ENCODE results near the gene ZBTB5.

DNA sequence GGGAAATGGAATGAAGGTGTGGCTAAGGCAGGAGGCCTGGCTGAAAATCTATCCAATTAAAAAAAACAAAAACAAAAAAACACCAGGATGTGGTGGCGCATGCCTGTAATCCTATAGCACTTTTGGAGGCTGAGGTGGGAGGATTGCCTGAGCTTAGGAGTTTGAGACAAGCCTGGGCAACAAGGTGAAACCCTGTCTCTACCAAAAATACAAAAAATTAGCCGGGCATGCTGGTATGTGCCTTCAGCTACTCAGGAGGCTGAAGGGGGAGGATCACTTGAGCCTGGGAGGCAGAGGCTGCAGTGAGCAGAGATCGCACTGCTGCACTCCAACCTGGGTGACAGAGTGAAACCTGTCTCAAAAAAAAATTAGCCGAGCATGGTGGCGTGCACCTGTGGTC is 21.7 kb downstream of the ZBTB5 start:
- no peak for TF ChIP-seq CTCF (IDR thresholded peaks at IDR 0.05; ENCODE audit: borderline replicate concordance, extremely low read depth, low read length, poor library complexity, severe bottlenecking)
- TF ChIP-seq EZH2 (IDR thresholded peaks at IDR 0.05; ENCODE audit: borderline replicate concordance, low read depth, low read length, severe bottlenecking): no peak

Data from DND-41 (cell line).